ENCODE data around the gene PEX14.

DNA sequence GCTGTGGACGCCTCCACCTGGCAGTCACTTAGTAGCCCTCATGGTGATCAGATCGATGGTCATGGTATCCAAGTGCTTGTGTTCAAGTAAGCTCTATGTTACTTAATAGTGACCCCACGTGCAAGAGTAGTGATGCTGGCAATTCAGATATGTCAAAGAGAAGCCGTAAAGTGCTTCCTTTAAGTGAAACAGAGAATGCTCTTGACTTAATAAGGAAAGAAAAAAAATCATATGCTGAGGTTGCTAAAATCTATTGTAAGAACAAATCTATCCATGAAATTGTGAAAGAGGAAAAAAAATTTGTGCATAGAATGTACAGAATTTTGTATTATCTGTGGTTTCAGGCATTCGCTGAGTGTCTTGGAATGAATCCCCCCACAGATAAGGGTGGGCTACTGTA is 113.9 kb downstream of the PEX14 start:
- TF ChIP-seq, protein P1, sequence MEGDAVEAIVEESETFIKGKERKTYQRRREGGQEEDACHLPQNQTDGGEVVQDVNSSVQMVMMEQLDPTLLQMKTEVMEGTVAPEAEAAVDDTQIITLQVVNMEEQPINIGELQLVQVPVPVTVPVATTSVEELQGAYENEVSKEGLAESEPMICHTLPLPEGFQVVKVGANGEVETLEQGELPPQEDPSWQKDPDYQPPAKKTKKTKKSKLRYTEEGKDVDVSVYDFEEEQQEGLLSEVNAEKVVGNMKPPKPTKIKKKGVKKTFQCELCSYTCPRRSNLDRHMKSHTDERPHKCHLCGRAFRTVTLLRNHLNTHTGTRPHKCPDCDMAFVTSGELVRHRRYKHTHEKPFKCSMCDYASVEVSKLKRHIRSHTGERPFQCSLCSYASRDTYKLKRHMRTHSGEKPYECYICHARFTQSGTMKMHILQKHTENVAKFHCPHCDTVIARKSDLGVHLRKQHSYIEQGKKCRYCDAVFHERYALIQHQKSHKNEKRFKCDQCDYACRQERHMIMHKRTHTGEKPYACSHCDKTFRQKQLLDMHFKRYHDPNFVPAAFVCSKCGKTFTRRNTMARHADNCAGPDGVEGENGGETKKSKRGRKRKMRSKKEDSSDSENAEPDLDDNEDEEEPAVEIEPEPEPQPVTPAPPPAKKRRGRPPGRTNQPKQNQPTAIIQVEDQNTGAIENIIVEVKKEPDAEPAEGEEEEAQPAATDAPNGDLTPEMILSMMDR (IDR thresholded peaks at IDR 0.05), result no peak
- no peak for TF ChIP-seq POLR2A (IDR thresholded peaks at IDR 0.05)
